GM12878 (cell line): ENCODE measurements around the gene FGFBP1. TPM values are rescaled to one million over a fixed set of nuclear protein-coding genes. Genes with fewer than 3 reads are reported as not detected.

Source experiments
- ATAC-seq: fragments of 200-7000 bp; cut with Tn5 transposase; 3 replicates; pipeline ENCODE4 v1.9.1; 2020; ENCODE audit warnings: mild to moderate bottlenecking, moderate library complexity
- BruUV-seq: library from RNA; stranded (reverse); fragments of 400-500 nt; replicated peaks from 2 replicates; lab custom pipeline; 2021; lab: Mats Ljungman, UMichigan
- CTCF ChIA-PET: fragments of 300-600 bp; sonication (Branson Sonifier 250); formaldehyde crosslinking; extraction: SDS; loops from one replicate; lab custom pipeline; 2021; ENCODE audit warnings: inconsistent platforms; lab: Yijun Ruan, JAX
- POLR2A ChIA-PET: fragments of 350-600 bp; formaldehyde crosslinking; extraction: SDS; loops from one replicate; lab custom pipeline; 2021; ENCODE audit warnings: inconsistent platforms; lab: Charles Lee
- RAD21 ChIA-PET: fragments of 300-600 bp; sonication (Branson Sonifier 250); formaldehyde crosslinking; loops from one replicate; lab custom pipeline; 2023; ENCODE audit warnings: antibody characterized with exemption; ENCODE audit not compliant: unreplicated experiment; lab: Charles Lee
- SMC1A ChIA-PET: fragments of 300-600 bp; sonication (Branson Sonifier 250); formaldehyde crosslinking; loops from one replicate; lab custom pipeline; 2023; ENCODE audit not compliant: unreplicated experiment, uncharacterized antibody; lab: Charles Lee
- DNase-seq: peaks from one replicate; pipeline ENCODE4 v3.0.0-alpha.2; 2011; ENCODE audit warnings: low read depth, low spot score
- FAIRE-seq: peaks from 3 replicates; lab custom pipeline; 2011; peaks lifted over from hg19 to GRCh38; lab: Jason Lieb, UNC
- H2AFZ ChIP-seq: 2 replicates; pipeline ENCODE4 v1.6.0; 2011; ENCODE audit warnings: low read depth, low read length, control low read depth; ENCODE audit not compliant: control insufficient read depth
- H3K27ac ChIP-seq: 2 replicates; pipeline ENCODE4 v1.5.1; 2011; ENCODE audit warnings: control low read depth; ENCODE audit not compliant: control insufficient read depth, insufficient read depth
- H3K27me3 ChIP-seq, 2 experiments: replicated peaks in 1 of 2; 2 replicates each; pipeline versions ENCODE4 v1.6.0 to v1.6.1; 2011; ENCODE audit warnings: low read length in 1 of 2; ENCODE audit not compliant: control insufficient read depth in 2 of 2, insufficient read depth in 2 of 2
- H3K36me3 ChIP-seq, 2 experiments: 2 replicates each; pipeline ENCODE4 v1.5.1; 2011; ENCODE audit warnings: low read length in 1 of 2; ENCODE audit not compliant: control insufficient read depth in 2 of 2, insufficient read depth in 2 of 2
- H3K4me1 ChIP-seq: 2 replicates; pipeline ENCODE4 v1.6.1; 2011; ENCODE audit warnings: mild to moderate bottlenecking, low read length, moderate library complexity, mixed read lengths; ENCODE audit not compliant: control insufficient read depth, insufficient read depth
- H3K4me2 ChIP-seq: 2 replicates; pipeline ENCODE4 v1.6.0; 2011; ENCODE audit warnings: control low read depth; ENCODE audit not compliant: control insufficient read depth, insufficient read depth
- H3K4me3 ChIP-seq: fragments of 200-600 bp; sonication (generic); 2 replicates; pipeline ENCODE4 v1.5.1; 2016
- H3K79me2 ChIP-seq: 2 replicates; pipeline ENCODE4 v1.6.0; 2011; ENCODE audit warnings: low read length; ENCODE audit not compliant: control insufficient read depth, insufficient read depth
- H3K9ac ChIP-seq: 2 replicates; pipeline ENCODE4 v1.8.0; 2011; ENCODE audit warnings: low read length, control low read depth, mixed read lengths; ENCODE audit not compliant: control insufficient read depth, insufficient read depth
- H3K9me3 ChIP-seq: replicated peaks from 3 replicates; pipeline ENCODE4 v1.5.1; 2011; ENCODE audit warnings: mild to moderate bottlenecking, low read length; ENCODE audit not compliant: control insufficient read depth, insufficient read depth
- H4K20me1 ChIP-seq: 2 replicates; pipeline ENCODE4 v1.6.0; 2011; ENCODE audit not compliant: control insufficient read depth, insufficient read depth
- EP300 ChIP-seq, 2 experiments: fragments of 150-350 bp in 1 of 2; IDR thresholded peaks; 2 replicates each; pipeline ENCODE4 v1.6.1; 2011 to 2012; ENCODE audit warnings: low read depth in 2 of 2, low read length in 2 of 2, borderline replicate concordance in 1 of 2, improper control_type of control experiment in 1 of 2, inconsistent platforms in 1 of 2; ENCODE audit not compliant: control insufficient read depth in 1 of 2
- WGBS: methylation state at CpG from one replicate; pipeline ENCODE4 v1.1.6; 2016; ENCODE audit warnings: low lambda C conversion rate; ENCODE audit not compliant: insufficient replicate concordance, insufficient coverage; ENCODE audit errors: missing lambda C conversion rate; 5-methylcytosine and 5-hydroxymethylcytosine counted together
- in situ Hi-C: fragments of 300-500 bp; cut with MboI; formaldehyde crosslinking; loops from 9 replicates; pipeline ENCODE4 v1.14.3; 2018; ENCODE audit warnings: mixed read lengths
- intact Hi-C: fragments of 100-400 bp; cut with micrococcal nuclease; formaldehyde crosslinking; loops from one replicate; pipeline ENCODE4 v1.14.2; 2022; ENCODE audit not compliant: unreplicated experiment
- polyA plus RNA-seq, 11 experiments: library from polyadenylated mRNA; depleted of rRNA in 4 of 11; unstranded in 6 of 11; stranded (reverse) in 5 of 11; fragments of >200 nt; fragmentation: Nextera tagmentation in 4 of 11; fragmentation: Illumina TruSeq in 1 of 11; extraction: Ambion mirVana in 4 of 11; extraction: Trizol in 1 of 11; gene quantifications; 1 replicate in 1 of 11; 2 replicates in 10 of 11; pipeline versions ENCODE4 v1.2.1 to v1.2.3, GENCODE V29; 2011 to 2016; ENCODE audit warnings: inconsistent platforms in 2 of 11, missing spikeins in 2 of 11, low read depth in 1 of 11
- total RNA-seq, 4 experiments: library from RNA; depleted of rRNA in 3 of 4; stranded (reverse); fragments of >200 nt in 3 of 4; fragmentation: Illumina TruSeq in 1 of 4; extraction: Trizol in 1 of 4; gene quantifications; 2 replicates each; pipeline versions ENCODE4 v1.2.1 to v1.2.3, GENCODE V29; 2013 to 2021
- TF ChIP-seq, protein P1 (sequence below), 3 experiments: IDR thresholded peaks in 2 of 3; conservative IDR thresholded peaks in 1 of 3; 2 replicates each; pipeline ENCODE4 v1.5.1; 2011; ENCODE audit warnings: low read depth in 3 of 3, low read length in 3 of 3, mild to moderate bottlenecking in 3 of 3, control low read depth in 2 of 3, moderate library complexity in 2 of 3, inconsistent platforms in 1 of 3, mixed read lengths in 1 of 3; ENCODE audit not compliant: control insufficient read depth in 2 of 3, insufficient read depth in 1 of 3; ENCODE audit errors: extremely low read depth in 1 of 3

FGFBP1 gene
- total and polyA plus RNA-seq, 10 of the 15 experiments (the other 5 are each of a cell fraction or from before 2014, with no cell fraction given), result 0.09 to 0.11 (median 0.09) TPM; not detected in 7

DNA sequence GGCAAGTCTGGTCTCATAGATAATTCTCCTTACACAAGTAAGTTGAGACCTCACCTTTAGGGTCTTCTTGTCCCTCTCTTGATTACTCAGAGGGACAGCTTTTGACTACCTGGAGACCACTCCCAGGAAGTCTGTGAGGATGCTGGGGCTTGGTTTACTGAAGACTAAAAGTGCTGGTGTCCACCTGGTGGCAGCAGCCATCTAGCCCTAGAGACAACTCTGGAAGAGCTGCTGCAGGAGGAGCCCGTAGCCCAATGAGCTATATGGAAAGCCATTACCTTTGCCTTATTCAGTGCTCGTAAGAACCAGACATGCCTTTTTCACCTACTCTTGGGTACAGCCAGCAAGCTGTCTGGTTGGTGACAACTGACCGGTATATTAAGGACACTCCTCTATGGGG, 17.1 kb upstream of the FGFBP1 start:
- ChIA-PET CTCF (interaction anchor here (0.6 to 6.1 kb wide), 35 partner anchors 9 to 719 kb away, joined by 3 to 194 read pairs (median 4); no protein-coding TSS in a partner anchor), SMC1A (interaction anchor here (0.8 to 5.9 kb wide), 29 partner anchors 13 to 476 kb away, joined by 3 to 179 read pairs (median 4); partner anchors contain the start of gene FAM200B), POLR2A (interaction anchor here (1.7 kb wide), 1 partner anchor 73 kb away, joined by 12 read pairs; no protein-coding TSS in a partner anchor), RAD21 (interaction anchor here (0.7 to 6.1 kb wide), 26 partner anchors 8 to 476 kb away, joined by 3 to 142 read pairs (median 4); partner anchors contain the start of gene FAM200B)
- Histone ChIP-seq H3K27ac (no peak overlapping the region), H3K79me2 (no peaks in the 10 kb centered on the region), H4K20me1 (no peaks in the 10 kb centered on the region), H3K4me2 (no peak overlapping the region), H3K4me3 (no peak overlapping the region), H3K9me3 (no peaks in the 10 kb centered on the region; the same call in 2 of the 3 replicates), H3K9ac (no peak overlapping the region), H2AFZ (no peak overlapping the region), H3K27me3 (no peaks in the 10 kb centered on the region), H3K36me3 (no peaks in the 10 kb centered on the region), H3K4me1 (0 out of 2 replicates have a peak, but pooled peaks cover 3% of the 10 kb centered on the region)
- no TSS peak for BruUV-seq
- intact Hi-C loops, result loop anchor here (1.0 to 2.0 kb wide), 6 partner anchors 45 to 476 kb away; no protein-coding TSS in a partner anchor
- in situ Hi-C loops, result loop anchor here (5.0 to 25.0 kb wide), 3 partner anchors 71 to 718 kb away; no protein-coding TSS in a partner anchor
- FAIRE-seq (no peak), ATAC-seq (no peak), DNase-seq (no peak)
- WGBS, result 85% methylated on average over 3 of the region's 3 CpGs
- TF ChIP-seq EP300 (IDR thresholded peaks at IDR 0.05; ENCODE audit: borderline replicate concordance in 1 of 2, control insufficient read depth in 1 of 2, low read depth in 2 of 2, low read length in 2 of 2), result no peak
- TF ChIP-seq, protein P1, sequence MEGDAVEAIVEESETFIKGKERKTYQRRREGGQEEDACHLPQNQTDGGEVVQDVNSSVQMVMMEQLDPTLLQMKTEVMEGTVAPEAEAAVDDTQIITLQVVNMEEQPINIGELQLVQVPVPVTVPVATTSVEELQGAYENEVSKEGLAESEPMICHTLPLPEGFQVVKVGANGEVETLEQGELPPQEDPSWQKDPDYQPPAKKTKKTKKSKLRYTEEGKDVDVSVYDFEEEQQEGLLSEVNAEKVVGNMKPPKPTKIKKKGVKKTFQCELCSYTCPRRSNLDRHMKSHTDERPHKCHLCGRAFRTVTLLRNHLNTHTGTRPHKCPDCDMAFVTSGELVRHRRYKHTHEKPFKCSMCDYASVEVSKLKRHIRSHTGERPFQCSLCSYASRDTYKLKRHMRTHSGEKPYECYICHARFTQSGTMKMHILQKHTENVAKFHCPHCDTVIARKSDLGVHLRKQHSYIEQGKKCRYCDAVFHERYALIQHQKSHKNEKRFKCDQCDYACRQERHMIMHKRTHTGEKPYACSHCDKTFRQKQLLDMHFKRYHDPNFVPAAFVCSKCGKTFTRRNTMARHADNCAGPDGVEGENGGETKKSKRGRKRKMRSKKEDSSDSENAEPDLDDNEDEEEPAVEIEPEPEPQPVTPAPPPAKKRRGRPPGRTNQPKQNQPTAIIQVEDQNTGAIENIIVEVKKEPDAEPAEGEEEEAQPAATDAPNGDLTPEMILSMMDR (IDR thresholded peaks at IDR 0.05 in 2 of 3, conservative IDR thresholded peaks at IDR 0.05 in 1 of 3; ENCODE audit: control insufficient read depth in 2 of 3, extremely low read depth in 1 of 3, insufficient read depth in 1 of 3, low read depth in 3 of 3, low read length in 3 of 3), result 0 out of 6 replicates have a peak, but pooled peaks of 1 of the 3 experiments have one; percentile 13
